Loucy (cell line): ENCODE data around the gene LYG2.
"Not testable (repeated sequence)": the region's sequence is repeated elsewhere in the genome, so short reads cannot be mapped to it uniquely, and the experiment has no call there.

ENCODE experiments used
- H2AFZ ChIP-seq: fragments of 200-600 bp; sonication (generic); 2 replicates; pipeline ENCODE4 v1.6.0; 2016; ENCODE audit warnings: antibody characterized with exemption, mild to moderate bottlenecking, low read length, moderate library complexity
- H3F3A ChIP-seq: fragments of 200-600 bp; 2 replicates; pipeline ENCODE4 v1.6.0; 2016; ENCODE audit warnings: antibody characterized with exemption, low read depth, mild to moderate bottlenecking
- H3K27me3 ChIP-seq: fragments of 200-600 bp; sonication (generic); 2 replicates; pipeline ENCODE4 v1.6.1; 2014; ENCODE audit warnings: low read length, mild to moderate bottlenecking; ENCODE audit not compliant: insufficient read depth, poor library complexity, severe bottlenecking
- H3K36me3 ChIP-seq: fragments of 200-600 bp; sonication (generic); 2 replicates; pipeline ENCODE4 v1.6.1; 2016; ENCODE audit warnings: low read length; ENCODE audit not compliant: insufficient read depth
- H3K4me1 ChIP-seq: fragments of 200-600 bp; sonication (generic); 2 replicates; pipeline ENCODE4 v1.5.1; 2014; ENCODE audit warnings: low read length, mild to moderate bottlenecking; ENCODE audit not compliant: insufficient read depth, poor library complexity, severe bottlenecking
- H3K4me2 ChIP-seq: fragments of 200-600 bp; sonication (generic); 2 replicates; pipeline ENCODE4 v1.6.0; 2014; ENCODE audit warnings: antibody characterized with exemption, low read length, low read depth, mild to moderate bottlenecking; ENCODE audit not compliant: poor library complexity, severe bottlenecking
- H3K4me3 ChIP-seq: fragments of 200-600 bp; sonication (generic); 2 replicates; pipeline ENCODE4 v1.5.1; 2014; ENCODE audit warnings: low read length, mild to moderate bottlenecking, mixed read lengths; ENCODE audit not compliant: poor library complexity, severe bottlenecking
- H3K79me2 ChIP-seq: fragments of 200-600 bp; sonication (generic); 2 replicates; pipeline ENCODE4 v1.6.1; 2014; ENCODE audit warnings: low read length; ENCODE audit not compliant: insufficient read depth
- H3K9ac ChIP-seq: fragments of 200-600 bp; sonication (generic); 2 replicates; pipeline ENCODE4 v1.6.0; 2014; ENCODE audit warnings: mild to moderate bottlenecking, low read depth, low read length, moderate library complexity; ENCODE audit not compliant: poor library complexity, severe bottlenecking
- H3K9me2 ChIP-seq: fragments of 200-600 bp; sonication (generic); replicated peaks from 2 replicates; pipeline ENCODE4 v1.6.1; 2016; ENCODE audit warnings: low read depth, low read length, mixed read lengths
- H3K9me3 ChIP-seq: fragments of 200-600 bp; sonication (generic); 2 replicates; pipeline ENCODE4 v1.6.1; 2014; ENCODE audit warnings: mild to moderate bottlenecking, antibody characterized with exemption, low read length, low read depth; ENCODE audit not compliant: insufficient read depth
- H4K20me1 ChIP-seq: fragments of 200-600 bp; sonication (generic); 2 replicates; pipeline ENCODE4 v1.6.0; 2014; ENCODE audit warnings: antibody characterized with exemption, low read length, mild to moderate bottlenecking; ENCODE audit not compliant: insufficient read depth, poor library complexity, severe bottlenecking
- EZH2phosphoT487 ChIP-seq: fragments of 200-600 bp; IDR thresholded peaks from 2 replicates; pipeline ENCODE4 v1.6.1; 2018; ENCODE audit warnings: antibody characterized with exemption, mild to moderate bottlenecking, moderate library complexity, borderline replicate concordance
- TF ChIP-seq, protein P1 (sequence below): fragments of 200-600 bp; sonication (generic); conservative IDR thresholded peaks from 2 replicates; pipeline ENCODE4 v1.5.1; 2014; ENCODE audit warnings: mild to moderate bottlenecking, antibody characterized with exemption, low read length

Gene LYG2

DNA sequence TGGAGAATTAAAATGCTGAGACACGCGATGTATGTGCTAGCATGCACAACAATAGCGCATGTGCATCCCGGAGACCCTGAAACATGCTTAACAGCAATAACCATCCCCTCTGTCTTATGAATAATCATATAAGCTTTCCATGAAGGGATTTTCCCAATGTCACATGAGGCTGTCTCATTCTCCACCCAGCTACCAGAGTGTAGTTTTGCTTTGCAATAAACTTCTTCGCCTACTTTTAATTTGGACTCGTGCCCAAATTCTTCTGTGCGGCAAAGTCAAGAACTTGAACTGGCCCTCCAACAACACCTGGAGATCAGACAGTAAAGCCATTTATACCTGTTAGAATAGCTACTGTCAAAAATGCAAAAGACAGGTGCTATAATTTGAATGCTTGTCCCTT lies 30.1 kb upstream of the LYG2 start:
- H4K20me1 ChIP-seq = no peaks in the 10 kb centered on the region
- TF ChIP-seq EZH2phosphoT487 = no peak
- TF ChIP-seq, protein P1, sequence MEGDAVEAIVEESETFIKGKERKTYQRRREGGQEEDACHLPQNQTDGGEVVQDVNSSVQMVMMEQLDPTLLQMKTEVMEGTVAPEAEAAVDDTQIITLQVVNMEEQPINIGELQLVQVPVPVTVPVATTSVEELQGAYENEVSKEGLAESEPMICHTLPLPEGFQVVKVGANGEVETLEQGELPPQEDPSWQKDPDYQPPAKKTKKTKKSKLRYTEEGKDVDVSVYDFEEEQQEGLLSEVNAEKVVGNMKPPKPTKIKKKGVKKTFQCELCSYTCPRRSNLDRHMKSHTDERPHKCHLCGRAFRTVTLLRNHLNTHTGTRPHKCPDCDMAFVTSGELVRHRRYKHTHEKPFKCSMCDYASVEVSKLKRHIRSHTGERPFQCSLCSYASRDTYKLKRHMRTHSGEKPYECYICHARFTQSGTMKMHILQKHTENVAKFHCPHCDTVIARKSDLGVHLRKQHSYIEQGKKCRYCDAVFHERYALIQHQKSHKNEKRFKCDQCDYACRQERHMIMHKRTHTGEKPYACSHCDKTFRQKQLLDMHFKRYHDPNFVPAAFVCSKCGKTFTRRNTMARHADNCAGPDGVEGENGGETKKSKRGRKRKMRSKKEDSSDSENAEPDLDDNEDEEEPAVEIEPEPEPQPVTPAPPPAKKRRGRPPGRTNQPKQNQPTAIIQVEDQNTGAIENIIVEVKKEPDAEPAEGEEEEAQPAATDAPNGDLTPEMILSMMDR = no peak
- H3K4me1 ChIP-seq = no peaks in the 10 kb centered on the region
- no peaks in the 10 kb centered on the region for H3K9me3 ChIP-seq
- H2AFZ ChIP-seq = no peak overlapping the region
- H3K4me3 ChIP-seq = no peak overlapping the region
- H3K27me3 ChIP-seq = no peaks in the 10 kb centered on the region
- no peak overlapping the region for H3K9ac ChIP-seq
- H3F3A ChIP-seq = no peaks in the 10 kb centered on the region
- H3K9me2 ChIP-seq = no peaks in the 10 kb centered on the region
- H3K4me2 ChIP-seq = no peak overlapping the region
- no peaks in the 10 kb centered on the region; the same call in 1 of the 2 replicates for H3K36me3 ChIP-seq
- H3K79me2 ChIP-seq = no peaks in the 10 kb centered on the region

DNA sequence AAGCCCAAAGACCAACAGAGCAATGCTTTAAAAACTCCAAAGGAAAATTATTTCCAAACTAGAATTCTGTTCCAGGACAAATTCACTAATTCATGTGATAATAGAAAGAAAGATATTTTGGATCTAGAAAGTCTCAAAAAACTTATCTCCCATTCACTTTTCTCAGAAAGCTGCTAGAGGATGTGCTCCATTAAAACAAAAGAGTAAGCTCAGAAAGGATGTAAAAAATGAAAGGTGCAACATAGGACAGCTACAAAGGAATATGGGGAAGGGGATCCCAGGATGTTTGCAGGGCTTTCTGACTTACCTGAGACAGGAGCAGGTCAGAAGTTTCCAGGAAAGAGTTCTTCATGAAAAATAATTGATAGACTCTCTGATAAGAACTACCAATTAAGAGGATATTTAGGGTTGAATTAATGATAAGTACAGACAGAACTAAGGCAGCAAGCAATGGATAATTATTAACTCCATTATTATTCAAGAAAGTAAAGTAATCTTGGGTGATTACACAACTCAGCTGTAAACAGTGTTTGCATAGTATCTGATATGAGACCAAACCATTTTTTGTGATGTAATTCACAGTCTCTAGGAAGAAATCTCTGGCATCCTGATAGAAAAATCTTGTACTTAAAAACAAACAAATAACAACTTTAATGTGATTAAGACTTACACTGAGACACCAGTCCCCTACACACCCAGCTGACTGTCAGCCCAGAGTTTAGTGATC lies 24.7 kb upstream of the LYG2 start:
- H3K9ac ChIP-seq = no peak overlapping the region
- no peaks in the 10 kb centered on the region; the same call in 1 of the 2 replicates for H3K36me3 ChIP-seq
- no peak overlapping the region for H3K4me2 ChIP-seq
- H3K27me3 ChIP-seq = no peaks in the 10 kb centered on the region
- no peaks in the 10 kb centered on the region for H3F3A ChIP-seq
- no peaks in the 10 kb centered on the region for H3K79me2 ChIP-seq
- TF ChIP-seq, protein P1 = no peak
- TF ChIP-seq EZH2phosphoT487 = no peak
- H3K4me3 ChIP-seq = no peak overlapping the region
- H3K9me2 ChIP-seq = no peaks in the 10 kb centered on the region
- no peak overlapping the region for H2AFZ ChIP-seq
- H3K9me3 ChIP-seq = no peaks in the 10 kb centered on the region
- H3K4me1 ChIP-seq = no peaks in the 10 kb centered on the region
- no peaks in the 10 kb centered on the region for H4K20me1 ChIP-seq

DNA sequence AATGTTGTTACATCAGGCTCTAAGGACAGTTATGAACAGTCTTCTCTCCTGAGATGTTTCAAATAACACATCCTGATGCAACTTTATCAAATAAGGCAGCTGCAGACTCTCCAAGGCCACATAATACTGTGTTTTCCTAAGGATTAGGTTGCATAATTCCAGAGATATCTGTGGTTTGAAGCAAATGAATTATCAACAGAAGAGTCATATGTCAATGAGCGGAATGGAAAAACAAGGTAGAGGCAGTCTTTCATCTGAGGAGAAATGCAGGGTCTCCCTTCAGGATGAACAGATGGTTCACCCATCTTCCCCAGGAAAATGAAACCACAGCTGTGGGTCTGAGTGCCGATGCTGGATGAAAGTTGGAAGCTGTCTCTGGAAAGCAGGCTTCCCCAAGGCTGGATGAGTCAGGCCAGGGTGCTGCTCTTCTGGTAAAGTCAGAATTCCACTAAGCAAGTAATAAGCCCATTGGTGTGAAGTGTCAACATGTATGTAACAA lies 23.4 kb upstream of the LYG2 start:
- Histone ChIP-seq H3K4me1 (no peaks in the 10 kb centered on the region), H3K4me2 (no peak overlapping the region), H3K36me3 (no peaks in the 10 kb centered on the region), H3K27me3 (no peaks in the 10 kb centered on the region), H3K79me2 (no peaks in the 10 kb centered on the region), H3K4me3 (no peak overlapping the region), H3K9me2 (no peaks in the 10 kb centered on the region), H3K9me3 (no peaks in the 10 kb centered on the region), H3K9ac (no peak overlapping the region), H4K20me1 (no peaks in the 10 kb centered on the region), H3F3A (no peaks in the 10 kb centered on the region), H2AFZ (no peak overlapping the region)
- TF ChIP-seq EZH2phosphoT487 = no peak
- TF ChIP-seq, protein P1 = no peak

DNA sequence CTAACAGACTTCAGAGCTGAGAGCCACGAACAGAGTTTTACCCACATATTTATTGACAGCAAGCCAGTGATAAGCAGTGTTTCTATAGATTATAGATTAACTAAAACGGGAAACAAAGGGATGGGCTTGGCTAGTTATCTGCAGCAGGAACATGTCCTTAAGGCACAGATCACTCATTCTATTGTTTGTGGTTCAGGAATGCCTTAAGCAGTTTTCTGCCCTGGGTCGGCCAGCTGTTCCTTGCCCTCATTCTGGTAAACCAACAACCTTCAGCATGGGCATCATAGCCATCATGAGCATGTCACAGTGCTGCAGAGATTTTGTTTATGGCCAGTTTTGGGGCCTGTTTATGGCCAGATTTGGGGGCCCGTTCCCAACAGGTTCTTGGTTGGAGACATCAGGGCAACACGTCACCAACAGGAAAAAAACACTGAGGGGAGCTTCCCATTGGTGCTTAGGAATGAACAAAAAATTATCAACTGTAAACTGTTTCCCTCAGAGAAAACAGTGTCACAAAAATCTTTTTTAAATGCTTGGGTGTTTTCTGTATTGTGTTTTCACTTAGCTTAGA lies 22.8 kb upstream of the LYG2 start:
- H4K20me1 ChIP-seq, H2AFZ ChIP-seq, H3K4me2 ChIP-seq, H3K4me1 ChIP-seq, H3K79me2 ChIP-seq, H3K9me2 ChIP-seq, H3F3A ChIP-seq, H3K27me3 ChIP-seq, H3K9me3 ChIP-seq, H3K36me3 ChIP-seq, H3K4me3 ChIP-seq, H3K9ac ChIP-seq: not testable (repeated sequence)
